H4 (cell line): Measurements from ENCODE around the gene EMX1. TPM values are rescaled to one million over a fixed set of nuclear protein-coding genes. Genes with fewer than 3 reads are reported as not detected.

Experiments
- DNase-seq: peaks from one replicate; pipeline ENCODE4 v3.0.0-alpha.2; 2015; ENCODE audit warnings: low spot score
- total RNA-seq: library from RNA; depleted of rRNA; stranded (reverse); fragments of >200 nt; shearing (Covaris generic); gene quantifications from 2 replicates; pipeline ENCODE4 v1.2.3, GENCODE V29; 2014

Gene EMX1
- total RNA-seq, 1 experiment from 2014 or later, result not detected

GRCh38 chr2:72924353-72925240 lies 7.3 kb downstream of the EMX1 start:
- no peak for DNase-seq

GRCh38 chr2:72925328-72925943 lies 8.1 kb downstream of the EMX1 start:
- DNase-seq, result no peak

- DNase-seq, result no peak
Observed at GRCh38 chr2:72926368-72926767, 9.0 kb downstream of the EMX1 start.

GRCh38 chr2:72926811-72927465 lies 9.6 kb downstream of the EMX1 start:
- no peak for DNase-seq

- no peak for DNase-seq
Observed at GRCh38 chr2:72927619-72928550, 10.6 kb downstream of the EMX1 start.

- no peak for DNase-seq
Observed at GRCh38 chr2:72929010-72929409, 11.7 kb downstream of the EMX1 start.

GRCh38 chr2:72931280-72931910 lies 14.1 kb downstream of the EMX1 start:
- DNase-seq, result peak; percentile 61

- peak; percentile 56 for DNase-seq
Observed at GRCh38 chr2:72932045-72932740, 14.9 kb downstream of the EMX1 start.

- DNase-seq, result no peak
Observed at GRCh38 chr2:72932805-72933204, 15.5 kb downstream of the EMX1 start.

GRCh38 chr2:72933207-72933606 lies 15.9 kb downstream of the EMX1 start:
- no peak for DNase-seq

GRCh38 chr2:72933646-72934151 lies 16.4 kb downstream of the EMX1 start:
- DNase-seq, result no peak

- peak; percentile 20 for DNase-seq
Observed at GRCh38 chr2:72934683-72935610, 17.6 kb downstream of the EMX1 start.

- DNase-seq, result no peak
Observed at GRCh38 chr2:72935611-72935957, 18.3 kb downstream of the EMX1 start.

- DNase-seq, result no peak
Observed at GRCh38 chr2:72936660-72937355, 19.5 kb downstream of the EMX1 start.

GRCh38 chr2:72937356-72937669 lies 20.0 kb downstream of the EMX1 start:
- DNase-seq, result no peak

- DNase-seq, result no peak
Observed at GRCh38 chr2:72938455-72938854, 21.1 kb downstream of the EMX1 start.

- no peak for DNase-seq
Observed at GRCh38 chr2:72940361-72940760, 23.0 kb downstream of the EMX1 start.

- no peak for DNase-seq
Observed at GRCh38 chr2:72940786-72941185, 23.5 kb downstream of the EMX1 start.

GRCh38 chr2:72942293-72942692 lies 25.0 kb downstream of the EMX1 start:
- DNase-seq, result no peak
